HEK293 (cell line): ENCODE data around the gene MBTD1.

ENCODE experiments used
- ZBTB10 ChIP-seq: fragments of 450-650 bp; formaldehyde crosslinking; IDR thresholded peaks from 2 replicates; pipeline ENCODE4 v1.5.1; 2016; ENCODE audit warnings: missing biosample characterization, missing genetic modification characterization
- ZBTB7A ChIP-seq: fragments of 450-650 bp; formaldehyde crosslinking; IDR thresholded peaks from 2 replicates; pipeline ENCODE4 v1.5.1; 2016; ENCODE audit warnings: low read depth, missing biosample characterization, missing genetic modification characterization
- ZNF18 ChIP-seq: fragments of 450-650 bp; formaldehyde crosslinking; IDR thresholded peaks from 2 replicates; pipeline ENCODE4 v1.5.1; 2016; ENCODE audit warnings: missing biosample characterization, missing genetic modification characterization
- ZNF335 ChIP-seq: fragments of 450-650 bp; formaldehyde crosslinking; conservative IDR thresholded peaks from 2 replicates; pipeline ENCODE4 v1.5.1; 2016; ENCODE audit warnings: missing biosample characterization, missing genetic modification characterization
- ZNF404 ChIP-seq: fragments of 450-650 bp; formaldehyde crosslinking; IDR thresholded peaks from 2 replicates; pipeline ENCODE4 v1.5.1; 2017; ENCODE audit warnings: missing biosample characterization, missing genetic modification characterization
- ZNF501 ChIP-seq: fragments of 450-650 bp; formaldehyde crosslinking; IDR thresholded peaks from 2 replicates; pipeline ENCODE4 v1.5.1; 2016; ENCODE audit warnings: missing biosample characterization, missing genetic modification characterization
- ZNF514 ChIP-seq: fragments of 450-650 bp; formaldehyde crosslinking; IDR thresholded peaks from 2 replicates; pipeline ENCODE4 v1.5.1; 2016; ENCODE audit warnings: missing biosample characterization, missing genetic modification characterization
- ZNF548 ChIP-seq: fragments of 450-650 bp; formaldehyde crosslinking; IDR thresholded peaks from 2 replicates; pipeline ENCODE4 v1.5.1; 2016; ENCODE audit warnings: missing biosample characterization, missing genetic modification characterization
- ZNF600 ChIP-seq: fragments of 450-650 bp; formaldehyde crosslinking; IDR thresholded peaks from 2 replicates; pipeline ENCODE4 v1.5.1; 2016; ENCODE audit warnings: missing biosample characterization, missing genetic modification characterization
- TF ChIP-seq, protein P1 (sequence below): fragments of 450-650 bp; formaldehyde crosslinking; IDR thresholded peaks from 2 replicates; pipeline ENCODE4 v1.5.1; 2016; ENCODE audit warnings: missing biosample characterization, missing genetic modification characterization

DNA sequence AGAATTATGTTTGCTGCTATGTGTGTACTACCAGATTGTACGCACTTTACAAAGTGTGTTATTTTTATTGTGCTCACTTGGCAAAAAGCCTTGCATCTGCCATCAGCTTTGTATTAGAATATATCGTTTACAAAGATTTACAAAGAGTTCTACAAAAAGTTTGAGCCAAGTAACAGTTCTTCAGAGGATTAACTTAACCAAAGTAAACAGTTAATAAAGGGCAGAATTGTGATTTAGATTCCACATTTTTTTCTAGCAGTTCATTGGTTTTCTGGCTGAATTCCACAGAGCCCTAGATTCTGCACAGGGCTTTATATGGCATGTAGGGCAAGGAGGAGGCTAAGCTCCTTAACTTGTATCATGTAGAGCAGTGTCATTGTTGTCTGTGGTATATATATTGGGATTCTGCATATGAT is 29.9 kb upstream of the MBTD1 start:
- TF ChIP-seq ZNF600 (tag by site-specific recombination) (no peak), ZNF501 (tag by site-specific recombination) (no peak), ZNF548 (no peak), ZNF404 (tag by site-specific recombination) (no peak), ZNF514 (tag by site-specific recombination) (no peak), ZNF335 (tag by site-specific recombination) (no peak), ZNF18 (no peak), ZBTB10 (tag by site-specific recombination) (no peak), ZBTB7A (tag by site-specific recombination) (no peak)
- TF ChIP-seq, protein P1, sequence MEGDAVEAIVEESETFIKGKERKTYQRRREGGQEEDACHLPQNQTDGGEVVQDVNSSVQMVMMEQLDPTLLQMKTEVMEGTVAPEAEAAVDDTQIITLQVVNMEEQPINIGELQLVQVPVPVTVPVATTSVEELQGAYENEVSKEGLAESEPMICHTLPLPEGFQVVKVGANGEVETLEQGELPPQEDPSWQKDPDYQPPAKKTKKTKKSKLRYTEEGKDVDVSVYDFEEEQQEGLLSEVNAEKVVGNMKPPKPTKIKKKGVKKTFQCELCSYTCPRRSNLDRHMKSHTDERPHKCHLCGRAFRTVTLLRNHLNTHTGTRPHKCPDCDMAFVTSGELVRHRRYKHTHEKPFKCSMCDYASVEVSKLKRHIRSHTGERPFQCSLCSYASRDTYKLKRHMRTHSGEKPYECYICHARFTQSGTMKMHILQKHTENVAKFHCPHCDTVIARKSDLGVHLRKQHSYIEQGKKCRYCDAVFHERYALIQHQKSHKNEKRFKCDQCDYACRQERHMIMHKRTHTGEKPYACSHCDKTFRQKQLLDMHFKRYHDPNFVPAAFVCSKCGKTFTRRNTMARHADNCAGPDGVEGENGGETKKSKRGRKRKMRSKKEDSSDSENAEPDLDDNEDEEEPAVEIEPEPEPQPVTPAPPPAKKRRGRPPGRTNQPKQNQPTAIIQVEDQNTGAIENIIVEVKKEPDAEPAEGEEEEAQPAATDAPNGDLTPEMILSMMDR (tag by site-specific recombination), result no peak
